T1000 (cell line): ENCODE data around the gene CD151.

Experiments
- DNase-seq: peaks from one replicate; lab custom pipeline; 2025; ENCODE audit warnings: mixed read lengths; lab: John Stamatoyannopoulos, UW

CD151 gene

DNA sequence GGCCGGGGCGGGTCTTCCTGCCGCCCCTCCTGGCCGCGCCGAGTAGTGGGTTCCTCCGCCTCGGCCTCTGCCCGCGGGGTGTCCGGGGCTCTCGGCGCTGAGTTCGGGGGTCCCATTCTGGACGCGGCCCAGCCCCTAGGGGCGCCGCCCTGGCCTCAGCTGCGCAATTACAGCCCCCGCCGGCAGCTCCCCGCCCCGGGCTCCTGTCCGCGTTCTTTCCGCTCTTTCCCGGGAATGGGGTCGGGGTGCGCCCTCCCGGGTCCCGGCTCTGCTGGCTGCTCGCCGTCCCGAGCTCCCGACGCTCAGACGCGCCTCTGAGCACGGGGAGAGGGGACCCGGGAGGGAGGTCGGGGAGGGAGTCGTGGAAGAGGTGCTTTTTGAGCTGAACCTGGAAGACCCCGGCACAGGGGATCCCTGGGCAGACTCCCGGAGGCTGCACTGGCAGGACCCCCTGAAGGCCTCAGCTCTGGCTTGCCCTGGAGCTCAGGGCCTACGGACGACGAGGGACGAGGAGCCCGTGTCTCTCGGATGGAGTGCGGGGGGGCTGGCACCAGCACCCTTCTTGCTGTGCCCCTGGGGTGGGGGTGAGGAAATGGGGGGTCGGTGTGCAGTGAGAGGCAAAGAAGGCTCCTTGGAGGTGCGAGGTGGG, 10.5 kb downstream of the CD151 start:
- no peak for DNase-seq

DNA sequence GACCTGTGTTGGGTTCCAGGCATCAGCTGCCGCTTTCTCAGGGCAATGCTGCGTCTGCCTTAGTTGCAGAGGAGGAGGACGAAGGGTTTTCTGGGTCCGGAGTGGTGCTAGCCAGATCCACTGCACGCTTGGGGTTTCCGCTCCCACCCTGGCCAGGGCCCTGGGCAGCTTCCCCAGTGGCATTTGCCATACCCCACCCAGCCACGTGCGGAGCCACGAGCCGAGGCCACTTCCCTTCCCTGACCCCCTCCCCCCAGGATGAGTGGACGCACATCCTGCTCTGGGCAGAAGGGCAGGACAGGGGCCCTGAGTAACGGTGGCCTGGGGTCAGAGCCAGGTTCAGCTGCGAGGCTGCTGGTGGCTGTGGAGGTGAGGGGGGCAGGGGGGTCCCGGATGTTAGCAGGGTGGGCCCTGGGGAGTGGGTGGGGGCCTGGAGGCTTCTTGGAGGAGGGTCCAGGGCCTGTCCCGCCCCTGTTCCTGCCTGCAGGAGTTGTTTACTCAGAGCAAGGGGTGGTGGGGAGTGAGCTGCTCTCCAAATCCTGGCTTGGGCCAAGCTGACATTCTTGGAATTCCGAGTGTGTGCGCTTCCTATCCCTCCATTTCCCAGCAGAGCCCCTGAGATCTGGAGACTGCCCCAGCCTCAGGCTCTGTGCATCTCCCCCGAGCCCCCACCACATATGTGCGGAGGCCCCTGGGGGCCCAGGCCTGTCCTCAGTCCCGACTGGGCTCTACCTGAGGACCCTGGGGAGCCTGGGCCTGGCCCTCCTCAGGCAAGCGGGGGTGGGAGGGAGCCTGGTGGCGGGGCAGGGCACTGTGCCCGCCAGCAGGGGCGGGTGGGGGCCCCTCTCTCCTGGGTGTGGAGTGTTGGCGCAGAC, 11.3 kb downstream of the CD151 start:
- peak; percentile 84 for DNase-seq

DNA sequence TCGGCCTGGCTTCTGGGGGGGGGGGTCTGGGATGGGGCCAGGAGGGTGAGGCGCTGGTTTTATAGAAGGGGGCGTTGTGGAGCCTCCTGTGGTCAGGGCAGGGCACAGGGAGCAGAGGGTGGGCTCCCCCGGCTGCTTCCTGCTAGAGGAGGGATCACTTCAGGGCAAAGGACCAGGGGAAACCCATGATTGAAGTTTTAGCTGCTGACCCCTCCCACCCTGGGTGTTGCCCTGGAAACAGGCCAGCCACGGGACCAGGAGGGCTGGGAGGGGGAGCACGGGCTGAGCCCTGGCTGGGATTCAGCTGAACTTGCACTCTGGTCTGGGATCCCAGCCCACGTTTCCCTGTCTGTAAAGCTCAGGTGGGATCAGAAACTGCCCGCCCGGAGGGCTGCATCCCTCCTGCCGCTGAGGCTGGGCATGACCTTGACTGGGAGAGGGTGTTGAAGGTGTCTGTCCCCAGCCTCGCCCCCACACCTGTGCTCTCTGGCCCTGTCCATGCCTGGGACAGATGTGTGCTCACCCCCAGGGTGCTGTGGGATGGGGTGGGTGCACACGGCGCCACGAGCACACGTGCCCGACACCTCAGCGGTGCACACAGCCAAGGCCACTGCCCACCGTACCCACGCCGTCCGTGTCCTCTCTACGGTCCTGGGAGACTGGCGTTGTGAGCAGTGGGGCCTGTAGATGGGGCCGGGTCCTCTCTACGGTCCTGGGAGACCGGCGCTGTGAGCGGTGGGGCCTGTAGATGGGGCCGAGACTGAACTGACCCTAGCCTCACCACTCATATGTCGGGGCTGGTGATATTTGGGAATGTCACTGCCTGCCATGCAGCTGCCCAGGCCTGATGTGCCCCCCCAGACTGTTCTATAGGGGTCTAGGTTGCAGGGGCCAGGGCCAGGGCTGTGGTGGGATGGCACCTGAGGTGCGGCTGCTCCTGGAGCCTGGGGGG, 12.2 kb downstream of the CD151 start:
- DNase-seq, result peak; percentile 84

DNA sequence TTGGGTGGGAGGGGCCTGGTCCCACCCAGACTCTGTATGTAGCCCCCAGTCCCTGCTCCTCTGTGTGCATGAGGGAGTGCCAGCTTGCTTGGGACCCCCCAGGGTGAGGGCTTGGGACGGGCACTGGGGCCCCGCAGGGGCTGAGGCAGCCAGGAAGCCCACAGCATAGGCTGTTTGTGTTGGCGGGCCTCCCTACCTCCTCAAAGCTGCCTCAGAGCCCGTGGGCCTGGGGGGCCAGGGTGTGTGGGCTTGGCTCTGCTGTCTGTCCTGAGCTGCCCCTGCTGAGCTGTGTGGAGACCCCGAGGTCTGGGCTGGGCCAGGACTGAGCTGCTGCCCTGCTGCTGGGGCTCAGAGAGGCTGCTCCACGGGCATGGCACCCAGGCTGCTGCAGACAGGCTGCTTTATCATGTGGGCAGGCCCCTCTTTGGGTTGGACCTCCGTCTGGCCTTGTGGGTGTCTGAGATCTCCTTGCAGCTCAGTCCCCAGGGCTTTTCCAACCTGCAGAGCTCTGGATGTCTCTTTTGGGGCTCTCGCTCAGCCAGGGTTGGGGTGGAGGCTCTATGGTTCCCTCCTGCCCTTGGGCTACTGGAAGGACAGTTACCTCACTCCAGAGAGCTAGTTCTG, 13.2 kb downstream of the CD151 start:
- DNase-seq, result peak; percentile 22

DNA sequence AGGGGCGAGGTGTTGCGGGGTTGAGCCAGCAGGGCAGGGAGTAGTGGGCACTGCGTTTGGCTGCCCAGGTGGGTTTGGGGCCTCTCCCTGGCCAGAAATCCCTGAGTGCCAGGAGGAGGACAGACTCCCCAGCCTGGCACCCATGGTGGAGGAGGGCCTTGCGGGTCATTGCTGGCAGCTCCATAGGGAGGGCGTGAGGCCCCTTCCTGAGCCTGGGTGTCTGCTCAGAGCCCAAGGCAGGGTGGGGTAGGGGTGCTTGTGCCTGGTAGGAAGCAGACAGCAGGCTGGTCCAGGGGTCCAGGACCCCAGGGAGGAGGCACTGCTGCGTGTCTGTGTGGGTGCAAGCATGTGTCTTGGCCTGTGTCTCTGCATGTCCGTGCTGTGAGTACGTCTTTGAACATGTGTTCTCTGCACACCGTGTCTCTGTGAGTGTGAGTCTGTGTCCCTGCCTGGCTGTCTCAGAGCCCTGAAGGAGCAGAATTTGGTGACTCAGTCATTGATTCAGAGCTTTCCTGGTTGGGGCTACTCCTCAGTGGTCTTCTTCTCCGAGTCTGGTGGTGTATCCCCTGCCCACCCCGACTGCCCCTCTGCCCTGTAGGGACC, 13.8 kb downstream of the CD151 start:
- no peak for DNase-seq

DNA sequence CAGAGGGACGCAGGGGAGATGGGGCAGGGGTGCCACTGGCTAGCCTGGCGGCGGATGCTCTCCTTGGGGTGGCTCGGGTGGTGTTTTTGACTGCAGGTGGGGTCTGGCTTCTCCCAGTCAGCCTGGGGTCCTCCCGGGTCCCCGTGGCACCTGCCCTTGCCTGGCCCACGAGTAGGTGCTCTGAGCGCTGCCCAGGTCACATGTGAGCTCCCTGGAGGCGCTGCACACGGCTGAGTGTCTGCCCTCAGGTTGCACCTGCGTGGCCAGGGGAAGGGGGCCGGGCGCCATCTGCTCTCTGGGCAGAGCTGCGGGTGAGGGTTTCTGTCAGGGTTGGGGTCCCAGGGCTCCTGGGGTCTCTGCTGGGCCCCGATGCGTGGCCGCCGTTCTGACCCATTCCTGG, 15.1 kb downstream of the CD151 start:
- DNase-seq, result no peak

DNA sequence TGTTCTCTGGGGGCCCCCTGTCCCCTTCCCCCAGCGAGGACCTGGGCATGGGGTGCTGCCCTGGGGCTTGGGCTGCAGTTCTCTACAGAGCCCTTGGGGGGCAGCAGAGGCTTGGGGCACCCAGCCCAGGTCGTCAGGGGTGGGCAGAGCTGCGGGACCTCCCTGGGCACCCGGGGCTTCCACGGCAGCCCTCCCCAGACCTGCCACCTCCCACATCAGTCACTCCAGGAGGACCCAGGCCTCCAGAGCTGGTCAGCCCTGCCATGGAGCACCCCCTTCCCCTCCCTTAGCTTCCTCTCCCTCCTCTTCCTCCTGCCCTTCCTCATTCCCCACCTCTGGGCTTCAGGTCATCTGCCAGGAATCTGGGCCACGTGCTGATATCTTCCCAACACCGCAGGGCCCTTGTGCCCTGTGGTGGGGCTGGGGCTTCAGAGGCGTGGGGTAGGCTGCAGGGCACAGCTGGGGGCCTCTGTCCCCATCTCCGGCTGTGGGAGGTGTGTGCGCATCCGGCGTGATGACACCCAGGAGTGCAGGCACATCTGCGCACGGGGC, 15.7 kb downstream of the CD151 start:
- peak; percentile 29 for DNase-seq

DNA sequence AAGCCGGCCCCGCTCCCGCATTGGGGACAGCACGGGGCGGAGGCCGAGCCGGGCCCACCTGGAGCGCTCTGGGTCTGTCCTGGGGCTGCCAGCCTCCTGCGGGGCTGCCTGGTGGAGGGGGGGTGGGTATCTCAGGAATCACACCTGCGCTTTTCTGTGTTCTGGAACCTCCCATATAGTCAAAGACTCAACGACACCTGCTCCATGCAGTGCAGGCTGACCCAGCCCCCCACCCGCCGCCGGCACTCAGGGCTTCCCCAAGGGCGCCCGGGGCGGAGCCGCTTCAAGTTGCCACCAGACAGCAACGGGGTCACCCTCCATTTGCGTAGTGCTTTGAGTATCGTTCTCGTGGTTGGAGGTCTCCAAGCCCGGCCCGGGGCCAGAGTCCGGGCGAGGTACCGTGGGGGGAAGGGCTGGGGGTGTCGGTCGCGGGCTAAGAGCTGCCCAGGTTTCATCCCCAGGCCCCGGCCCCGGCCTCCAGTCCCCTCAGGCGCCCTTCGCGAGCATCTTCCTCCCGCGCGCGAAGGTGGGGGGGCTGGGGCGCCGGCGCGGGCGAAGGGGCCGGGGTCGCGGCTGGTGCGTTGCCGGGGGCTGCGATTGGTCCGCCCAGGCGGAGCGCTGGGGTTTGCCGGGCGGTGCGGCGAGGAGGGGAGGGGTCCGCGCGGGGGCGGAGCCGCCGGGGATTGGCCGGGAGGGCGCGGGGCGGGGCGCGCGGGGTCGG, 16.5 kb downstream of the CD151 start:
- DNase-seq, result no peak

DNA sequence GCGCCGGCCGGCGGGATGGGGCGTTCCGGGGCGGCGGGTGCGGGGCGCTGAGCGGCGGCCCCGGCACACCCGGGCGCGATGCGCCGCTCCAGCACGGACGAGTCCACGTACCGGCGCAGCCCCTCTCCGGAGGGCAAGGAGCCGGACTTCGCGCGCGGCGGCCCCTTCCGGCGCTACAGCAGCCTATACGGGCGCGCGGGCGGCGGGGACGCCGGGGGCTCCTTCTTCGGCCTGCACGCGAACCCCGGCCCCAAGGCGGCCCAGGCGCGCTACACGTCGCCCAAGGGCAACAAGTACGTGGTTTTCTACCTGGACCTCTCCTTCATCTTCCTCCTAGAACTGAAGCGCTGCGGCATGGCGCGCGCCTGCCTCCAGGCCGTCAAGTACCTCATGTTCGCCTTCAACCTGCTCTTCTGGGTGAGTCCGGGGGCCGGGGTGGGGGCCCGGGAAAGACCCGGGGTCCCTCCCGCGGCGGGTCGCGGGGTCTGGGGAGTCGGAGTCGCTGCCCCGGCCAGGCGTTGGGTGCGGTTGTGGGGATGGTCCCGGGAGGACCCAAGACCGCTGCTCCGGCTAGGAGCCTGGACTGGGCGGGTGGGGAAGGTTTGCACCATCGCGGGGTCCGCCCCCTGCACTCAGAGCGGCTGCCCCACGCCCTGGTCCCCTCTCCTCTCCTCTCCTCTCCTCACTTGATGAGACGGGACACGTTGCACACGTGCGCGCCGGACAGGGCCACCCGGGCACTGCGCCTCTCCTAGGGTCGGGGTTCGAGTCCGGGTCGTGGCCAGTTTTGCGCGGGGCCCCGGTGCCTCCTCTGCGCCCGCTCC, 17.4 kb downstream of the CD151 start:
- DNase-seq, result no peak

DNA sequence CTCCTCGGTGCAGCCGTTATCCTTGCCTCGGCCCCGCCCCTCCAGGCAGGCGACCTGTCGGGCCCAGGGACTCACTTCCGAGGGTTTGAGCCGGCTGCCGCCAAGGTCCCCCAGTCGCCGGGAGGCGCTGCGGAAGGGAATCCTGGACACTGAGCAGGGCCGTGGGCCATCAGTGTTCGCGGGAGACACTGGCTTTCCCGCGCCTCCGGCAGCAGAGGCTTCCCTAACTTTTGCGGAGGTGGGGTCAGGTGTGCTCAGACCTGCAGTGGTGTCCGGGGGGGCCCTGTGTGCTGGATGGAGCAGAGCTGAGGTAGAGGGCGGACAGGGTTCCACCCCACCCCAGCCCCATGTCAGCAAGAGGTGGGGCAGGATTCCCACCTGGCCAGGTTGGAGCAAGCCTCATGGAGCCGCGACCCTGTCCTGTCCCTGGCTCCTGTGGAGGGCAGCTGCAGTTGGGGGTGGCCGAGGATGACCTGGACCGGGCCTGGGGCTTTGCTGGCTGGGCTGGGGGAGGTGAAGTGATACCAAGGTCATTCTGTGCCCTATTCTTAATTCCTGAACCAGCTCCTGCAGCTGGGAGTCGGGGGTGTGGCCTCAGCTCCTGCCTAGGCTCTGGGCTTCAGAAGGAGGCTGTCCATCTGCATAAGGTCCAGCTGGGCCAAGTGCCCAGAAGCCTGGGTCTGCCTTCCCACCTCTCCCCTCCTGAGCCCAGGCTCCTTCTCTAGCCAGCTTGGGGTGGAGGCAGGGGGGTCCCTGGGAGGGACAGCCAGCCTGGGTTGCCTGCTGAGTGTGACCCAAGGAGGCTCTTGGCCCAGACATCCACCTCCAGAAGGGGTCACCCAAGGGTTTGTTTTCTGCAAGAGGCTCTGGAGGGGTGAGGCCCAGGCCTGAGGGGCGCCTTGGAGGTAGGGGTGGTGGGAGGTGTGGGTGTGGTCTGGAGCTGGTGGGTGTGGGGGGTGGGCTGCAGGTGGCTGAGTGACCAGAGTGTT, 18.3 kb downstream of the CD151 start:
- no peak for DNase-seq

DNA sequence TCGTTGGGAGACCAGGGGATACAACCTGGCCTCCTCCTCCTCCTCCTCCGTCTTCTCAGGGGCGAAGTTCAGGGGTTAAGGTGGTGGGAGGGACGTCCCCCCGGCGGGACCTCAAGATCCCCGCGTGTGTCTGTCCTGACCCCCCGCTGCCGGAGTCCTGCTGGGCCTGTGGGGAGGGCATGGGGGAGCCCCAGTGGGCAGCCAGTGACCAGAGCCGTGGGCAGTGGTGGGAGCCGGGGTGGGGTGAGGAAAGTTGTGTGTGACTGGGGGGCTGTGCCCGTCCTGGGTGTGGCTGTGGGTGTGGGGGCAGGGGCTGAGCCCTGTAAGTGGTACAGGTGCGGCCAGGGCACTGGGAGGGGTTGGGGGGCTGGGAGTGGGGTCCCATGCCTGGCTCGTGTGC, 20.0 kb downstream of the CD151 start:
- DNase-seq, result no peak

DNA sequence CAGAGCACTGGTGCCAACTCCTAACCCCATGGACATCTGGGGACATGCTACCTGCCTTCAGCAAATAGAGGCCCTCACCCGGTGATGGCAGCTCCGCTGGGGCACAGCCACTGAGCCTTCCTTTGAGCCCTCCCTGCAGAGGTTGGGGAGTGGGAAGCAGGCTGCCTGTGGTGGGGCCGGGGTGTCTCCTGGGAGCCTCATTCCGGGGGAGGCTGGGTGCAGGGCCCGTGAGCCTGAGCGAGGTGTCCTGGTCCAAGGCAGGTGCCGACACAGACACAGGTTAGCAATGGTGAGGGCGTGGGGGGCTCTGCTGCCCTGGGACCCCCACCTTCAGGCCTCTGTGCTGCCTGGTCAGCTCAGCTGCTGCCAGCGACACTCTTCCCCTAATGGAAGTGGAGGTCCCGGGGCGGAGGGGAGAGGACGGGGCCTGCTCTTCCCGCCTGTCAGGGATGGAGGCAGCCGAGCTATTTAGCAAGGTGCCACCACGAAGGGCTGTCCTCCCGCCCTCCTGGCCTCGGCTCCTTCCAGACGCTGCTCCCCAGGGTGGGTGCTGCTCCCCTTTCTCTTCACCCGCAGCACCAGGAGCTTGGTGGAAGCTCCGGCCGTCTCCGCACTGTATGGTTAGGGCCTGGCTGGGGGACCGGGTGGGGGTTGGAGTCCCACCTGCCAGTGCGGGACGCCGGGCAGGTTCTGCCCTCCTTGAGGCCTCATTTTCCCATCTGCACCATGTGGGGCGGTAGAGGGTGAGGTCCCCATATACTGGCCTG, 21.1 kb downstream of the CD151 start:
- DNase-seq, result no peak

DNA sequence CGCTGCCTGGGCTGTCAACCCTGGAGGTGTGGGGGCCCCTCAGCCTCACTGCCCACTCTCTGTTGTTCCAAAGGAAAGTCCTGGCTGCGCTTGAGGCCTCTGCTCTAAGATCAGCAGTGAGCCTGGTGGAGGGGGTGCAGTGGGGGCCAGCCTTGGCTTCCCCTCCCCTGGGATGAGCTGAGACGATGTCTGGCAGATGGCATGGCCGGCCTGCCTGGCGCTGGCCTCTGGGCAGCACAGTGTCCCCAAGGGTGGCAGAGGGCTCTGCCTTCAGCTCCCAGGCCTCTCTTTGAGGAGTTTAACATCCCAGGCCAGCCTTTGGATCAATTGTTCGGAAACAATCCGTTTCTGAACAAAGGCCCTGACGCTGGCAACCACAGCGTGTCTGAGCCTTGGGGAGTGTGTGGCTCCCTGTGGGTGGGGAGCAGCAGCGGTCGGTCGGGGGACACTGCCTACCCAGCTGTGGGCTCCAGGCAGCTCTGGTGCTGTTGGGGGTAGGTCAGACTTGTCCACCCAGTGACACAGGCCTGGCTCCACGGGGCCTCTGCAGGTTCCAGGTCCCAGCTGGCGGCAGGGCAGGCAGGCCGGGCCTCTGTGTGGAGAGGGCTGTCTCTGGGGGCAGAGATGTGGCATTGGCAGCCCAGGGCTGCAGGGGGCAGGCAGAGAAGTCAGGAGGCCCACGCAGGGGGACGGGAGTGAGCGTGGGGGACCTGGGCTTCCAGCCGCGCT, 22.0 kb downstream of the CD151 start:
- no peak for DNase-seq

DNA sequence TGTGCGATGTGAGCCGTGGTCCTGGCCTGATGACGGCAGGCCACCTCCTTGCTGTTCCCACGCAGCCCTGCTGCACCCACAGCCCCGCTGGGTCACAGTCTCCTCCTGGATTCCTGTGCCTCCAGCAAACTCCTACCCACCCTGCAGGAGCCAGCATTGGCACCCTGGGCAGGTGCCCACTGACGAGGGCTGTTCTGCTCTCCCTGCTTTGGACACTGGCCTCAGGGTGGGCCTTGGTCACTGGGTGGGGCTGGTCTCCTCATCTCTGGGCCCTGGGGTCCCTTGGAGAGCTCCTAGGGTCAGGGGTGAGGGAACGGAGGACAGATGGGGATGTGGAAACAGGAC, 22.6 kb downstream of the CD151 start:
- no peak for DNase-seq

DNA sequence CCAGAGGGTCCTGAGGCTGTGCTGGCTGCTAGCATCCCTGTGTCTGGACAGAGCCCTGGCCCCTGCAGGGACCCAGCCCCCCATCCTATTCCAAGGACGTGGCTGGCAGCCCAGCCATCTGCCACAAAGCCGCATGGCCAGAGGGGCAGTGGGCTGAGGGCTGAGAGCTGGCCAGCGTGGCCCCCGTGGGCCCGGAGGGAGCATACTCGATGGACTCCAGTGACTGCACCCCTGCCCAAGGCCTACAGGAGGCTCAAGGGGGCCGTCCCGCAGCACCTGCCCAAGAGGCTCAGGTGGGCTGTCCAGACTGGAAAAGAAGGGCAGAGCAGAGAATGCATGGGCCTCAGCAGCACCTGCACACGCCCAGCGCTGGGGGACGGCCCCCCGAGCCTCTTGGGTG, 23.0 kb downstream of the CD151 start:
- no peak for DNase-seq

DNA sequence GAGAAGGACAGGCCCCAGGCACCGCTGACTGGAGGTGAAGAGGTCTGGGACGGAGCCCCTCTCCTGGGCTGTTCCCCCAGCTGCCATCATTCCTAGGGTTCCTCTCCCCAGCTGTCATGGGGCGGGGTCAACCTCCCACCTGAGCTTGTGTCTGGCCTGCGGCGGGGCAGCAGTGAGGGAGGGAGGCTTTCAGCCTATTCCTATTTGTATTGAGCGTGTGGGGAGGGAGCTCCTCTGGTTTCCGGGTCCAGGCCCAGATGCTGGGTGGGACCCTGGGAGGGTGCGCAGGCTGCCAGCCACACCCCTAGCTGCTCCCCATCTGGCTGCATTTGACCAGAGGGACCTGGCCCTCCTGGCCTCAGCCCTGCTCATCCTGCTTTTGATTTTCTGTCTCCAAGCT, 23.6 kb downstream of the CD151 start:
- DNase-seq, result no peak
